ENCODE measurements around the gene CCDC154. TPM values are rescaled to one million over a fixed set of nuclear protein-coding genes. Genes with fewer than 3 reads are reported as not detected.

Gene CCDC154
- total and polyA plus RNA-seq, 8 donors, result 0.31 to 4.5 (median 3.1) TPM; not detected in 5

DNA sequence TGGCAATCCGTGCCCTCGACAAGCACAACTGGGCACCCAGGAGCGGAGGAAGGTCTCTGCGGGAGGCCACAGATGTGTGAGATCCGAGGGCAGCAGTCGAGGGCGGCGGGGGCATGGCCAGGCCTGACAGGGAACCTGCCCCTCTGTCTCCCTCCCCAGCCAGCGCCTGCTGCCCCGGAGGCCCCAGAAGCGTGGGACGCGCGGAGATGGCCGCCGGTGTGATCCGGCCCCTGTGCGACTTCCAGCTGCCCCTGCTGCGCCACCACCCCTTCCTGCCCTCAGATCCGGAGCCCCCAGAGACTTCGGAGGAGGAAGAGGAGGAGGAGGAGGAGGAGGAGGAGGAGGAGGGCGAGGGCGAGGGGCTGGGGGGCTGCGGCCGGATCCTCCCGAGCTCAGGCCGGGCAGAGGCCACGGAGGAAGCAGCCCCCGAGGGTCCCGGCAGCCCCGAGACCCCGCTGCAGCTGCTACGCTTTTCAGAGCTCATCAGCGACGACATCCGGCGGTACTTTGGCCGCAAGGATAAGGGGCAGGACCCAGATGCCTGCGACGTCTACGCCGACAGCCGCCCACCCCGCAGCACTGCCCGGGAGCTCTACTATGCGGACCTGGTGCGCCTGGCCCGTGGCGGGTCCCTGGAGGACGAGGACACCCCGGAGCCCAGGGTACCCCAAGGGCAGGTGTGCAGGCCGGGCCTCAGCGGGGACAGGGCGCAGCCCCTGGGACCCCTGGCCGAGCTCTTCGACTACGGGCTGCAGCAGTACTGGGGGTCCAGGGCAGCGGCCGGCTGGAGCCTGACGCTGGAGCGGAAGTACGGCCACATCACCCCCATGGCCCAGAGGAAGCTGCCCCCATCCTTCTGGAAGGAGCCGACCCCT lies 11.7 kb downstream of the CCDC154 start:
- TF ChIP-seq POLR2A (IDR thresholded peaks at IDR 0.05) (no peak), POLR2AphosphoS5 (IDR thresholded peaks at IDR 0.05) (no peak), EP300 (IDR thresholded peaks at IDR 0.05) (no peak)
- TF ChIP-seq, protein P1, sequence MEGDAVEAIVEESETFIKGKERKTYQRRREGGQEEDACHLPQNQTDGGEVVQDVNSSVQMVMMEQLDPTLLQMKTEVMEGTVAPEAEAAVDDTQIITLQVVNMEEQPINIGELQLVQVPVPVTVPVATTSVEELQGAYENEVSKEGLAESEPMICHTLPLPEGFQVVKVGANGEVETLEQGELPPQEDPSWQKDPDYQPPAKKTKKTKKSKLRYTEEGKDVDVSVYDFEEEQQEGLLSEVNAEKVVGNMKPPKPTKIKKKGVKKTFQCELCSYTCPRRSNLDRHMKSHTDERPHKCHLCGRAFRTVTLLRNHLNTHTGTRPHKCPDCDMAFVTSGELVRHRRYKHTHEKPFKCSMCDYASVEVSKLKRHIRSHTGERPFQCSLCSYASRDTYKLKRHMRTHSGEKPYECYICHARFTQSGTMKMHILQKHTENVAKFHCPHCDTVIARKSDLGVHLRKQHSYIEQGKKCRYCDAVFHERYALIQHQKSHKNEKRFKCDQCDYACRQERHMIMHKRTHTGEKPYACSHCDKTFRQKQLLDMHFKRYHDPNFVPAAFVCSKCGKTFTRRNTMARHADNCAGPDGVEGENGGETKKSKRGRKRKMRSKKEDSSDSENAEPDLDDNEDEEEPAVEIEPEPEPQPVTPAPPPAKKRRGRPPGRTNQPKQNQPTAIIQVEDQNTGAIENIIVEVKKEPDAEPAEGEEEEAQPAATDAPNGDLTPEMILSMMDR (IDR thresholded peaks at IDR 0.05), result no peak
- Histone ChIP-seq H3K4me1 (peaks cover 14 to 39% (median 35%) of the 10 kb centered on the region in 4 donors), H3K27ac (peak overlapping the region in 1 of 5 donors; percentile 29), H3K9me3 (no peaks in the 10 kb centered on the region), H3K27me3 (peaks cover 0 to 30% (median 0%) of the 10 kb centered on the region in 3 donors), H3K36me3 (no peaks in the 10 kb centered on the region), H3K4me3 (peak overlapping the region in 1 of 4 donors; percentile 18)
- DNase-seq, result no peak
- 76 to 91% (median 88%) methylated on average over 30 to 63 of the region's 63 CpGs for WGBS, 5 donors
- intact Hi-C loops (cut with DNase I; ENCODE audit: low total_unique reads), result no loop called here

DNA sequence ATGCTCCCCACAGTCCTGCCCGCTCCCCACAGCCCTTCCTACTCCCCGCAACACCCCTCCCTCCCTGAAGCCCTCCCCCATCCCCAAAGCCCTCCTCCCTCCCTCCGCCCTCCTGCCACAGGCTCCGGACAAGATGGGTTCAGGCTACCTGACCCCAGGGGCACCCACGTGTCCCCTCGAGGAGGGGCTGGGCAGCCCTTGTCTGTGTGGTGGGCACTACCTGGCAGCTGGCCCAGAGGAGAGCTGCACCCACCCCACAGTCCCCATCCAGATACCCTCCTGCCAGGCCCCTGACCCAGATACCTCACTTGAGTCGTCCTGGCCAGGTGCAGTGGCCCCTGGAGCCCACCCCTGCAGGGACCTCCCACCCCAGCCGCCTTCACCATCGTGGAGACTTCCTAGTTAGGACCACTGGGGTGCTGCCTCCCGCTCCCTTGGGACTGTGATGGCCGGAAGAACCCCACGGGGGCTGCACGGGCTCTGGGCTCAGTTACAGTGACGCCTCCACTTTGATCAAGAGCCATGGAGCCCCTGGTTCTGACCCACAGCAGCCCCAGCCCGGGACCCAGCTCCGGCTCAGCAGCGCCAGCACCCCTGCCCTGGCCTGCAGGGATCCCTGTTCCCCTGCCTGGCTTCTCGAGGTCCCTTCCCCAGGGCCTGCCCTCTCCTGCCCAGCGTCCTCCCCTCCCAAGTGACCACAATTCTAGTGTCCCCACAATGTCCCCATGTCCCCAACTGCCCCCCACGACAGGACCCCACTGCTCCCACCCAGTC lies 12.7 kb downstream of the CCDC154 start:
- peak overlapping the region in 3 of 5 donors; percentile 6 to 53 (median 29) for H3K27ac ChIP-seq
- peaks cover 14 to 39% (median 35%) of the 10 kb centered on the region in 4 donors for H3K4me1 ChIP-seq
- TF ChIP-seq, protein P1 (IDR thresholded peaks at IDR 0.05), result no peak
- TF ChIP-seq EP300 (IDR thresholded peaks at IDR 0.05), result no peak
- 70 to 86% (median 79%) methylated on average over 16 to 20 of the region's 20 CpGs for WGBS, 5 donors
- no peaks in the 10 kb centered on the region for H3K36me3 ChIP-seq
- no peak for DNase-seq
- intact Hi-C loops (cut with DNase I; ENCODE audit: low total_unique reads), result no loop called here
- no peaks in the 10 kb centered on the region for H3K9me3 ChIP-seq
- peaks cover 0 to 30% (median 0%) of the 10 kb centered on the region in 3 donors for H3K27me3 ChIP-seq
- peak overlapping the region in 1 of 4 donors; percentile 30 for H3K4me3 ChIP-seq

DNA sequence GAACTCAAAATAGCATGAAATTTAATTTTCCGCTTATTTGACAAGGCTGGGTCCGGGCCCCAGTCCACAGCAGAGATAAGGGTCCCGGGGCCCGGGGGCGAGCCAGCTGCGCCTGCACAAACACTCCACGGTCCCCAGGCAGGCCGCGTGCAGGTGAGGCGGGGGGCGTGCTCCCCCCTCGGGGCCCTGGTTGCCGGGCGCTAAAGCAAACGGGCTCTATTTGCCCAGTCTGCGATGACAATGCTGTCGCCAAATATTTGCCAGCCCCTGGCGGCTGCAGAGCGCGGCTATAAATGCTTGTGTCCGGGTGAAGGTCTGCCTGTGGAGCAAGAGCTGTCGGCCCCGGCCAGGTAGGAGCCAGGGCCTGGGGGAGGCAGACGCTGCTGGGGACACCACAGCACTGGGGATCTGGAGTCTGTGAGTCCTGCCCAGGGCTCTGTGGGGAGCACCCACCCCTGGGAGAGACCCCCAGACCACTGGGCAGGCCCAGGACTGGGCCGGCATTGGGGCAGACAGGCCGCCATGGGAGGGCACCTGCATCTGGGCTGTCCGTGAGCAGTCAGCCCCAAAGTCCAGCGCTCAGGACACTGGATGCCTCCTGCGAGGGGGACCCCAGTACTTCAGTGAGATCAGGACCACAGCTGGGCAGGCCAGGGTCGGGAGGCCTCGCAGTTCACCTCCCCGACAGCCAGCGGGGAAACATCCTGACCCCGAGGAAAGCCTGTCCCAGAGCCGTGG lies 13.4 kb downstream of the CCDC154 start, which contains the start of gene PERCC1:
Gene PERCC1, plus strand, starts transcription at position 320 of the 738 bp plus-strand sequence. CDS start 1,516 bp downstream, outside the sequence.
- H3K27ac ChIP-seq, result peak within 1 kb of the TSS in 4 of 5 donors; percentile 6 to 53 (median 32)
- no peaks in the 10 kb centered on the region for H3K36me3 ChIP-seq
- intact Hi-C loops (cut with DNase I; ENCODE audit: low total_unique reads), result no loop called here
- H3K9me3 ChIP-seq, result no peaks in the 10 kb centered on the region
- H3K4me1 ChIP-seq, result peaks cover 14 to 39% (median 35%) of the 10 kb centered on the region in 4 donors
- WGBS, 5 donors, result 30 to 59% (median 37%) methylated on average over 24 to 35 of the region's 35 CpGs
- peak; percentile 79 to 86 for DNase-seq
- peak within 1 kb of the TSS in 2 of 4 donors; percentile 9 to 30 for H3K4me3 ChIP-seq
- TF ChIP-seq, protein P1 (IDR thresholded peaks at IDR 0.05), result peak in 2 of 7 experiments; percentile 18 to 44
- TF ChIP-seq EP300 (IDR thresholded peaks at IDR 0.05) (no peak), POLR2AphosphoS5 (IDR thresholded peaks at IDR 0.05) (peak in 2 of 3 donors; percentile 30 to 53)
- H3K27me3 ChIP-seq, result peaks cover 0 to 30% (median 0%) of the 10 kb centered on the region in 3 donors
